T-cell (primary cell): ENCODE data around the gene ANKHD1. TPM values are rescaled to one million over a fixed set of nuclear protein-coding genes. Genes with fewer than 3 reads are reported as not detected.

Source experiments
- ATAC-seq, 4 experiments: fragments of 200-7000 bp in 3 of 4; fragments of 150-1000 bp in 1 of 4; cut with Tn5 transposase; replicated peaks in 1 of 4; 1 replicate in 3 of 4; 2 replicates in 1 of 4; pipeline ENCODE4 v1.10.0; 2021; ENCODE audit warnings: moderate library complexity in 3 of 4, mild to moderate bottlenecking in 2 of 4, moderate number of reproducible peaks in 1 of 4
- CTCF ChIA-PET, 2 donors: fragments of 300-600 bp; sonication (Branson Sonifier 250); formaldehyde crosslinking; loops; one replicate each; lab custom pipeline; 2022; ENCODE audit warnings: antibody characterized with exemption in 2 of 2; lab: Charles Lee
- POLR2A ChIA-PET, 2 donors: fragments of 300-600 bp; sonication (Branson Sonifier 250); formaldehyde crosslinking; loops; one replicate each; lab custom pipeline; 2022; ENCODE audit warnings: antibody characterized with exemption in 2 of 2; lab: Charles Lee
- DNase-seq, 35 experiments: peaks; one replicate each; pipeline versions ENCODE4 v3.0.0 to v3.0.0-alpha.2; 2013 to 2023
- H3K27ac ChIP-seq: one replicate; pipeline ENCODE4 v1.5.1; 2013; ENCODE audit warnings: low read length
- H3K27me3 ChIP-seq, 2 experiments: replicated peaks in 1 of 2; 1 replicate in 1 of 2; 2 replicates in 1 of 2; pipeline versions ENCODE4 v1.6.1 to v1.7.0; 2013; ENCODE audit warnings: low read length in 1 of 2, mixed read lengths in 1 of 2; ENCODE audit not compliant: control insufficient read depth in 2 of 2, insufficient read depth in 2 of 2; ENCODE audit errors: extremely low read depth in 1 of 2
- H3K36me3 ChIP-seq, 2 donors: 1 replicate in 1 of 2; 2 replicates in 1 of 2; pipeline versions ENCODE4 v1.6.1 to v1.7.0; 2013; ENCODE audit warnings: low read length in 1 of 2; ENCODE audit not compliant: control insufficient read depth in 2 of 2, insufficient read depth in 1 of 2; ENCODE audit errors: extremely low read depth in 1 of 2
- H3K4me1 ChIP-seq, 2 experiments: 1 replicate in 1 of 2; 2 replicates in 1 of 2; pipeline versions ENCODE4 v1.6.1 to v1.7.0; 2013; ENCODE audit warnings: low read length in 2 of 2, mixed read lengths in 1 of 2; ENCODE audit not compliant: insufficient read depth in 2 of 2, control insufficient read depth in 1 of 2; ENCODE audit errors: extremely low read depth in 1 of 2
- H3K4me3 ChIP-seq, 2 donors: 1 replicate in 1 of 2; 2 replicates in 1 of 2; pipeline versions ENCODE4 v1.5.1 to v1.7.0; 2013; ENCODE audit warnings: mild to moderate bottlenecking in 2 of 2, low read length in 1 of 2, moderate library complexity in 1 of 2; ENCODE audit not compliant: control insufficient read depth in 1 of 2; ENCODE audit errors: extremely low read depth in 1 of 2
- H3K9me3 ChIP-seq: 2 replicates; pipeline ENCODE4 v1.7.0; 2013
- H3K27ac Mint-ChIP-seq, 2 donors: one replicate each; pipeline ENCODE4 v1.8.0; 2020 to 2021; ENCODE audit warnings: mild to moderate bottlenecking in 2 of 2, mixed read lengths in 2 of 2
- H3K27me3 Mint-ChIP-seq, 2 donors: one replicate each; pipeline ENCODE4 v1.8.0; 2021 to 2022; ENCODE audit warnings: mixed read lengths in 2 of 2
- H3K36me3 Mint-ChIP-seq: one replicate; pipeline ENCODE4 v1.8.0; 2021; ENCODE audit warnings: mixed read lengths
- H3K4me1 Mint-ChIP-seq, 3 donors: one replicate each; pipeline ENCODE4 v1.8.0; 2020 to 2022; ENCODE audit warnings: mixed read lengths in 3 of 3, mild to moderate bottlenecking in 1 of 3
- H3K4me3 Mint-ChIP-seq, 3 donors: one replicate each; pipeline ENCODE4 v1.8.0; 2020 to 2022; ENCODE audit warnings: mild to moderate bottlenecking in 3 of 3, mixed read lengths in 3 of 3, moderate library complexity in 3 of 3
- H3K9me3 Mint-ChIP-seq, 3 donors: one replicate each; pipeline ENCODE4 v1.8.0; 2020 to 2022; ENCODE audit warnings: mixed read lengths in 3 of 3
- WGBS: methylation state at CpG from one replicate; pipeline ENCODE4 v1.1.5; 2013; ENCODE audit warnings: missing lambda C conversion rate; ENCODE audit not compliant: insufficient coverage; 5-methylcytosine and 5-hydroxymethylcytosine counted together
- total RNA-seq, 35 experiments: library from RNA in 6 of 35; stranded (reverse) in 6 of 35; fragments of 120-200 nt in 1 of 35; gene quantifications; one replicate each; pipeline versions ENCODE4 v1.2.1 to v1.2.4 and lab custom pipeline; 2013 to 2026

ANKHD1 gene
- total RNA-seq, 5 donors from 2014 or later (not counting 1 experiment from before 2014, with no cell fraction given): 184 to 220 (median 203) TPM

DNA sequence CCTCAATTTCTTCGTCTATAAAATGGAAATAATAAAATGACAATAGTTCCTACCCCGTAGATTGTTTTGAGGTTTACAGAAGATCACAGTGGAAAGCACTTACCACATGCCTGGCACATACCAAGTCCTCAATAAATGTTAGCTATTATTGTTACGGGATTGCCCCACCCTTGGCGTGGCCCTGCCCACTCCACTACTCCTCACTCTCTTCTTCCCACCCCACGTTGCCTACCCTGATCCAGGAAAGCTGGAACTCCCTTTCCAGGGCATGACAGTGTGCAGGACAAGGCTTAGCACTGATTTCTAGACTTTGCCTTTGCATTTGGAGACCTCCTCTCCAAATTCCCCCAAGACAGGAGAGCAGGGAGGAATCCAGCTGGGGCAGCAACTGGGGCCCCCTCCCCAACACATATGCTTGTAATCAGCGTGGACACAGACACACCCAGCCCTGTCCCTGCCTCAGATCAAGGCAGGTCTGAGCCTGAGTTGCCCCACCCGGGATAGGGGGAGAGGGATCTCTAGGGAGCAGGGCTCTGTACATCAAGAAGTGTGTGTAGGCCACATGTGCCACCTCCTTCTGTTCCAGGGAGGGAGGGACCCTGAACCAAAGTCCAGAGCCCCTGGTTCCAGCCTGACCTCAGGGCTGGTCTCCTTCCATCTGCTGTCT, 34.9 kb upstream of the ANKHD1 start:
- no peak overlapping the region for H3K27ac Mint-ChIP-seq
- H3K27me3 Mint-ChIP-seq: no peaks in the 10 kb centered on the region
- H3K9me3 Mint-ChIP-seq: no peaks in the 10 kb centered on the region
- Histone ChIP-seq H3K9me3 (no peaks in the 10 kb centered on the region), H3K4me1 (peaks cover 0 to 8% of the 10 kb centered on the region in 2 experiments), H3K36me3 (no peaks in the 10 kb centered on the region), H3K4me3 (no peak overlapping the region), H3K27ac (no peak overlapping the region), H3K27me3 (peaks cover 0 to 12% of the 10 kb centered on the region in 2 experiments)
- ATAC-seq (no peak), DNase-seq (no peak)
- peaks cover 4 to 7% (median 4%) of the 10 kb centered on the region in 3 donors for H3K4me1 Mint-ChIP-seq
- ChIA-PET CTCF (interaction anchor here (0.6 to 1.4 kb wide), 4 partner anchors 14 to 1171 kb away, joined by 3 to 6 read pairs (median 4); no protein-coding TSS in a partner anchor), POLR2A (no interaction called here)
- H3K4me3 Mint-ChIP-seq: no peak overlapping the region
- 75% methylated on average over 5 of the region's 7 CpGs for WGBS
- no peaks in the 10 kb centered on the region for H3K36me3 Mint-ChIP-seq

GRCh38 chr5:140367256-140368013, 34.2 kb upstream of the ANKHD1 start:
- Histone ChIP-seq H3K36me3 (no peaks in the 10 kb centered on the region), H3K27ac (no peak overlapping the region), H3K27me3 (peaks cover 0 to 12% of the 10 kb centered on the region in 2 experiments), H3K9me3 (no peaks in the 10 kb centered on the region), H3K4me1 (peaks cover 0 to 8% of the 10 kb centered on the region in 2 experiments), H3K4me3 (no peak overlapping the region)
- Mint-ChIP-seq H3K27ac (no peak overlapping the region), H3K4me1 (peaks cover 4 to 7% (median 4%) of the 10 kb centered on the region in 3 donors), H3K4me3 (no peak overlapping the region), H3K36me3 (no peaks in the 10 kb centered on the region), H3K9me3 (no peaks in the 10 kb centered on the region), H3K27me3 (no peaks in the 10 kb centered on the region)
- DNase-seq (no peak), ATAC-seq (no peak)
- WGBS: 84% methylated on average over 8 of the region's 8 CpGs
- ChIA-PET CTCF (interaction anchor here in 1 of 2 donors (1.4 kb wide), 1 partner anchor 14 kb away, joined by 4 read pairs; no protein-coding TSS in a partner anchor), POLR2A (no interaction called here)

- no peaks in the 10 kb centered on the region for H3K27me3 Mint-ChIP-seq
- H3K27me3 ChIP-seq: peaks cover 0 to 2% of the 10 kb centered on the region in 2 experiments
- H3K4me1 ChIP-seq: peaks cover 0 to 4% of the 10 kb centered on the region in 2 experiments
- no peak for DNase-seq
- no peaks in the 10 kb centered on the region for H3K9me3 ChIP-seq
- no peaks in the 10 kb centered on the region for H3K9me3 Mint-ChIP-seq
- H3K36me3 ChIP-seq: no peaks in the 10 kb centered on the region
- no peaks in the 10 kb centered on the region for H3K36me3 Mint-ChIP-seq
- no CpG with 5 or more reads among the region's 3 CpGs for WGBS
- no peak overlapping the region for H3K4me3 Mint-ChIP-seq
- no peak overlapping the region for H3K27ac Mint-ChIP-seq
- no peak overlapping the region for H3K4me3 ChIP-seq
- peaks cover 1 to 7% (median 2%) of the 10 kb centered on the region in 3 donors for H3K4me1 Mint-ChIP-seq
- ATAC-seq: no peak
- no peak overlapping the region for H3K27ac ChIP-seq
- POLR2A ChIA-PET: no interaction called here
- CTCF ChIA-PET: interaction anchor here (0.7 to 1.1 kb wide), 5 partner anchors 20 to 344 kb away, joined by 3 to 5 read pairs (median 4); no protein-coding TSS in a partner anchor
These were observed 30.1 kb upstream of the ANKHD1 start for GRCh38 chr5:140371356-140372151.

DNA sequence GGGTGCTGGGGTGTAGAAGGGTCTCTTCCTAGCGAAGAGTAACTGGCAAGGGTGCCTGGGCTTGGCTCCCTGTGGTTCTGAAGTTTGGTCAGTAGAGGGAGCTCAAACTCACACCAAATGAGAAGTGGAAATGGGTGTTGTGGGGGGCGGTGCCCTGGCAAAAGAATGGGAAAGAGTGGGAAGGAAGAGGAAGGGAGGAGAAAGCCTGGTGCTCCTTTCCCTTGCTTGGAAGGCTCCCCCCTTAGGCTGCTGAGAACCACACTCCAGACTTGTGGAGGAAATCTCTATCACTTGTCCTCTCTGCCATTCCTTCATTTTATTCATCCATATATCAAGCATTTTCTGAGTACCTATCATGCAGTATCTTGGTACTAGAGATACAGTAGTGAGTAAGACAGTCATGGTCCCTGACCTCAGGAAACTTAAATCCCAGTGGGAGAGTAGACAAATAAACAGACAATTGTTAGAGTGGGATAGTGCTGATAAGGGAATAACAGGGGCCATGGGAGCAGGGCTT, 28.6 kb upstream of the ANKHD1 start:
- no peaks in the 10 kb centered on the region for H3K27me3 Mint-ChIP-seq
- no peak overlapping the region for H3K4me3 Mint-ChIP-seq
- peak; percentile 47 to 67 (median 64) for ATAC-seq
- H3K4me1 Mint-ChIP-seq: peaks cover 1 to 7% (median 2%) of the 10 kb centered on the region in 3 donors
- Histone ChIP-seq H3K36me3 (no peaks in the 10 kb centered on the region), H3K9me3 (no peaks in the 10 kb centered on the region), H3K4me3 (no peak overlapping the region), H3K27me3 (no peaks in the 10 kb centered on the region), H3K4me1 (peaks cover 0 to 4% of the 10 kb centered on the region in 2 experiments), H3K27ac (no peak overlapping the region)
- CTCF ChIA-PET: interaction anchor here (0.6 to 1.7 kb wide), 23 partner anchors 8 to 1066 kb away, joined by 3 to 11 read pairs (median 3); partner anchors contain the start of genes CD14 (in 1 of the 2), HBEGF (in 1 of the 2) and SLC4A9 (in 1 of the 2)
- 39% methylated on average over 2 of the region's 2 CpGs for WGBS
- H3K36me3 Mint-ChIP-seq: no peaks in the 10 kb centered on the region
- POLR2A ChIA-PET: no interaction called here
- H3K9me3 Mint-ChIP-seq: no peaks in the 10 kb centered on the region
- no peak overlapping the region for H3K27ac Mint-ChIP-seq
- DNase-seq: peak in 20 of 35 experiments; percentile 5 to 63 (median 21)

DNA sequence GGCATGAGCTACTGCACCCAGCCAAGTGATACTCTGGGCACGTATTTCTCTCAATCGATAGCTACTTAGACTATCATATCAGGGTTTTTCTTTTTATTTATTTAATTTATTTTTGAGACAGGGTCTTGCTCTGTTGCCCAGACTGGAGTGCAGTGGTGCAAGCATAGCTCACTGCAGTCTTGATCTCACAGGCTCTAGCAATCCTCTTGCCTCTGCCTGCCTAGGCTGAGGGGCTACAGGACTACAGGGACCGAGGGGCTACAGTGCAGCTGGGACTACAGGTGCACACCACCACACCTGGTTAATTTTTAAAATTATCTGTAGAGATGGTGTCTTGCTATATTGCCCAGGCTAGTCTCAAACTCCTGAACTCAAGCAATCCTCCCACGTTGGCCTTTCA, 20.3 kb upstream of the ANKHD1 start:
- H3K27me3 Mint-ChIP-seq: no peaks in the 10 kb centered on the region
- H3K27ac Mint-ChIP-seq: no peak overlapping the region
- peaks cover 3 to 7% (median 6%) of the 10 kb centered on the region in 3 donors for H3K4me1 Mint-ChIP-seq
- DNase-seq: no peak
- WGBS: no CpG with 5 or more reads among the region's 4 CpGs
- Histone ChIP-seq H3K4me1 (peaks cover 0 to 5% of the 10 kb centered on the region in 2 experiments), H3K27me3 (no peaks in the 10 kb centered on the region), H3K9me3 (no peaks in the 10 kb centered on the region), H3K4me3 (no peak overlapping the region), H3K27ac (no peak overlapping the region), H3K36me3 (no peaks in the 10 kb centered on the region)
- H3K36me3 Mint-ChIP-seq: peaks cover 4% of the 10 kb centered on the region
- ChIA-PET CTCF (interaction anchor here in 1 of 2 donors (1.1 kb wide), 1 partner anchor 30 kb away, joined by 3 read pairs; no protein-coding TSS in a partner anchor), POLR2A (interaction anchor here in 1 of 2 donors (0.5 kb wide), 1 partner anchor 25 kb away, joined by 5 read pairs; no protein-coding TSS in a partner anchor)
- H3K9me3 Mint-ChIP-seq: no peaks in the 10 kb centered on the region
- ATAC-seq: no peak
- H3K4me3 Mint-ChIP-seq: no peak overlapping the region
